HG03139 (cell line): ENCODE results near the gene LIPF.
"Not testable (repeated sequence)": the region's sequence is repeated elsewhere in the genome, so short reads cannot be mapped to it uniquely, and the experiment has no call there.

Experiments
- ATAC-seq: cut with Tn5 transposase; IDR thresholded peaks from one replicate; pipeline ENCODE4 v1.9.1; 2021; ENCODE audit not compliant: unreplicated experiment

Gene LIPF, protein sequence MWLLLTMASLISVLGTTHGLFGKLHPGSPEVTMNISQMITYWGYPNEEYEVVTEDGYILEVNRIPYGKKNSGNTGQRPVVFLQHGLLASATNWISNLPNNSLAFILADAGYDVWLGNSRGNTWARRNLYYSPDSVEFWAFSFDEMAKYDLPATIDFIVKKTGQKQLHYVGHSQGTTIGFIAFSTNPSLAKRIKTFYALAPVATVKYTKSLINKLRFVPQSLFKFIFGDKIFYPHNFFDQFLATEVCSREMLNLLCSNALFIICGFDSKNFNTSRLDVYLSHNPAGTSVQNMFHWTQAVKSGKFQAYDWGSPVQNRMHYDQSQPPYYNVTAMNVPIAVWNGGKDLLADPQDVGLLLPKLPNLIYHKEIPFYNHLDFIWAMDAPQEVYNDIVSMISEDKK

DNA sequence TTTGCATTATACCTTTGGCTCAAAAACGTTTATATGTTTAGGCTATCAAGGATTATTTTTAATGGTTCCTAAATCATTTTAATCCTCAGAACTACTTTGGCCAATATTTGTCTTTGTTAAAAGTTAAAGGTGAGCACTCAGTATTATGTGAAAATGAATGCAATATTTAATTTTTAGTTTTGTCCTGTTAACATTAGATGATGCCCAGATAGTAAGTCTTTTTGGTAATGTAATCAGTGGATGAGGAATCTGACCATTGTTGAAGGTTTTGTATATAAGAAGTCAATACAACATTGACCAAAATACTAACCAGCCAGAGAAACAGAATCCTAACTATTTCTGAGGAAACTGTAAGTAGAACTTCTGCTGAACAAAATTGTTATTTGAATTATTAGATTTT, at the start of gene LIPF:
TSS of gene LIPF (plus strand) at position 301 of the 400 bp plus-strand sequence. CDS start 2,856 bp downstream, outside the sequence.
- ATAC-seq: no peak

DNA sequence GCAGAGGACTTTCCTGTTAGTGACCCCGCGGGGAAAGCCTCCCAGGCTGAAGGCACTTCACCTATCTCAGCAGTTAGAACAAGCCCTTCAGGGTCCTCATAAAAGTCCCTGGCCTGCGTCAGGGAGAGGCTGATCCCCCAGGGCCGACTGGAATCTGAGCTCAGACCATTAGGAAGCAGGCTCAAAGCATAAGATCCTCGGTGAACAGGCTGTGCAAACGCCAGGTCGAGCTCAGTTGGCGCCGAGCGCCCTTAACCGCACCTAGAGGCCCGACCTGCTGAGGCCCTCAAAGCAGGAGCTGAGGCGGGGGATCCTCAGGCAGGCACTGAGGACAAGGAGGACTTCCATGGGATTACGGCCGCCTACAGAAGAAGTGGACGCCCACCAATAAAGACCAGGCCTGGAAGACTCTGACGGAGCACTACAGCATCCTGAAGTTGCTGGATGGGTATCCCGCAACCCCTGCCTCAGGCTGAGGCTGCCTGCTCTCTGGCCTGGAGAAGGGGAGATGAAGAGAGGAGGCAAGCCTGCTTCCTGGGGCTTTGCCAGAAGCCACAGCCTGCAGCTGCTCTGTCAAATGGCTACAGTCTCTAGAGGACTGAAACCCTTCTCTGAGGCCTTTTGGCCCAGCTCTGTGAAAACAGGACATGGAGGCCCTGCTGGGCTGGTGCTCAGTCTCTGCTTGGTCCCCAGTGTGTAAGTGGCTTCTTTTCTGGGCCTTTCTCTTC, 47.8 kb upstream of the LIPF start:
- ATAC-seq: no peak

DNA sequence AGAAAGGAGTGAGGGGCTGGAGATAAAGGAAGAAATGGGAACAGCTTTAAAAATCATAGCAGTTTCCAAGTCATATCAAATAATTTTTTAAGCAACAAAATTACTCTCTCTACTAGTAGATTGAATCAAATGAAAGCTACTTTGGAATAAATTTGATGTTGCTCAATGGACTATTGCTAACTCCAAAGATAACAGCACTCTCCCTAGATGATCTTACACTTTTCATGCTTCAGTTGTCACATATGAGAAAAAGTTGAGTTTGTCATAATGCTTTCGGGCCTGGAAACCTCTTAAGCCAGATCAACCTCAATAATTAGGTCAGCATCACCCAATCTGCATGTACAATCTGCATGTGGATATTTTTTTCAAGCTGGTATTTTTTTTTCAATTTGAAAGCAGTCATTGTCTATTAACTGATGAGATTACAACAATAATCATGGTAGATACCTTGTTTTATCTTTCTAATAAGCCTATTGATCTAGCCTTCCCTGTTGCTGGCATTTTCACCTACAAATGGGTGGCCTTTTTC, 46.4 kb upstream of the LIPF start:
- ATAC-seq: no peak

DNA sequence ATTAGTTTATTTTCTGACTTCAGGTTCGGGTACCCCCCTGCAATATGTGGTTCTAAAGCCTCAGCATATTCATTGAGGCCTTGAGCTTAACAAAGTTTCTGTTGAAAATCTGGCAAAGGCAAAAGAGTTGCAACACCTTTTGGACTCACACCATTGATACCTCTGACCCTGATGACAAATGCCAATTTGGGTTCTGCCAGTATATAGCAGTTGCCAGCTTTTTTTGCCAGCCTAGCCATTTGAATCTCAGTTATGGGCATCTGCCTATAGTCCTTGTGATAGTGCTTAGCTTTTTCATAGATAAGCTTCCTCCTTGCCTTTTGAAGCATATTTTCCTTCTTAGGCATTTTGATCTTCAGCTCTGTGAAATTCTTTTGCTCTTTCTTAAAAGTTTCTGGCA, 45.7 kb upstream of the LIPF start:
- no peak for ATAC-seq

DNA sequence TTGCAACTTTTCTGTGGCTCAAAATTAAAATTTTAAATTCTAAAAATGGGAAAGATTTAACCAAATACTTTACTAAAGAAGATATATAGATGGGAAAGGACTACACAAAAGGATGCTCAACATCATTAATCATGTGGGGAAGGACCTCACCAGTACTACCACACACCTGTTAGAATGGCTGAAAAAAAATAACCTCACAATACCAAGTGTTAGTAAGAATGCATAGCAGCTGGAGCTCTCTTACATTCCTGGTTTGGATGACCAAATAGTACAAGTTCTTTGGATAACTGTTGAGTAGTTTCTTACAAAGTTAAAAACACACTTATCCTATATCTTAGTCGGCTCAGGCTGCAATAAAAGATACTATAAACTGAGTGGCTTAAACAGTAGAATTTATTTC, 43.8 kb upstream of the LIPF start:
- no peak for ATAC-seq

DNA sequence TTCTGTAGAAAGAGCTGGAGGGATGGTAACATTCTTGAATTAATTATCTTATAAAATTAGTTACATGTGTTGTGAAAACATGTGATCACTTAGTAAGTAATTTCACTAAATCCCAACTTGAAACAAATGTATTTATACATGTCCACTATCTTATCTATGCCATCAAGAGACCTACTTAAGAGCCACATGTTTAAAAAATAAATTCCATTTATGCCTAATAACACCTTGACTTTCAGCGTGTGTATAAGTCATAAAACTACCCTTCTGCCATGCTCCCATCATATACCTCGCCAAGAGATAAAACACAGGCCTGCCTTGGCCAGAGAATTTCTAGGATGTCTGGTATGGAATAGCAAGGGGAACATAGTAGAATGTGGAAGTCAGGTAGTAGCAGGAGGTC, 40.4 kb upstream of the LIPF start:
- ATAC-seq: no peak

DNA sequence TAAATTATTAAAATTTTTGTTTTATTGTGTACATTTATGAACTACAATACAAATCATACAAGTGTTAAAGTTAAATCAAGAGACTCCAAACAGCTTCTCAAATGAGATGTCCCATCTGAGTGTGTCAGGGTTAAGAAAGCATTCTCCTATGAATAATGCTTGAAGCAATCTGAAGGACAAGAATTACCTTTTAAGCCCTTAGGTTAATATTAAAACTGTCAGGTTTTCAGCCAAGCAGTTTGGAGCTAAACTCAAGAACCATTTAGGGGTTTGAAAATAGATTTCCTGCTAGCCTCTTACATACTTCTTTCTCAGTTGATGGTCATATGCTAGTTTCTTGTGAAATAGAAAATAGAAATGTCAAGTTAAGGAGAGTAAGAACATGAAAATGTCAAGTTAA, 39.4 kb upstream of the LIPF start:
- ATAC-seq: no peak

DNA sequence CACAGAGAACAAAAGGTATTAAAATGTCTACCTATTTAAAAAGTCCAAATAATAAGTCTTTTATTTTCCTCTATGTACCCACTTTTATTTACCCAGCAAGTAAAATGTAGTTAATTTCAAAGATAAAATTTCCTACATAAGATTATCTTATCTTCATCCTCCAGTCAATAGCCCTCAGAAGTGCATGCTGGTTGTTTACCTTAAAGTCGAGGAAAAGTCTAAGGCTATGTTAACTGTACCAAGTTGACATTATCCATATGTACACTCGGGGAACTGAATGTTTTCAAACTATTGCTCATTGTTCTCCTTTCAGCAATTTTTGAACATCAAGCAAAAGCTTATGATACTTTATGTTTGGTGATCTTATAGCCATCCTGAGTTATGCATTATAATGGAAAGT, 24.1 kb upstream of the LIPF start:
- no peak for ATAC-seq

DNA sequence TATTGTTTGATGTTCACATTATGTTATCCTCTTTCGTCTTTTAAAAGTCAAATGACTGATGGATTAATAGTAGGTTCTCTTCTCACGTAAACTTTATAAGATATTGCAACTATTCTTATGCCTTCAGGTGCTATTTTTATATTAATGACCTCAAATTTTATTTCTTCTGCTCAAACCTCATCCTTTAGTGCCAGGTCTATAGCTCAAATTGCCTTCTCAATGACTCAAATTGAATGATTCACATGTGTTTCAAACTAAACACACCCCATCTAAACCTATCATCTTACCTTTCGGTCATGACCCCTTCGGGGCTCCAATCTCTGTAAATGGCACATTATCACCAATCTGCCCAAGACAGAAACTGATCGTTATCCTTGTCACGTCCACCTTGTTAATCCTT, 22.0 kb upstream of the LIPF start:
- no peak for ATAC-seq

DNA sequence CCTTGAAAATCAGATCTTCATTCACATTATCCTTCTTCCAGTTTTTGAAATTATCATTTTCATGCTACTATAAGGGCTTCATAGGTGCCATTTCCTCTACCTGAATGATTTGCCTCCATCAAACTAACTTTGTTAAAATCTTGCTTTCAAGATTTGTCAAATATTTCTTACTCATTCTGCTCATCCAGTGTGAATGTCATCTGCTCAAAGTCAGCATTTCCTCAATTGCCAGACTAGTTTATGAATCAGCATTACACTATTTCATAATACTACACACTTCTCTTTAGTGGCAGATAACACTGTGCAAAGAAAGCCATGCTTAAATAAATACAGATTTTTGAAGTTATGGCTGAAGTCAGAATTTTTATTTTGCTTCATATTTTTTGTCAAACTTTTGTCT, 21.3 kb upstream of the LIPF start:
- no peak for ATAC-seq

DNA sequence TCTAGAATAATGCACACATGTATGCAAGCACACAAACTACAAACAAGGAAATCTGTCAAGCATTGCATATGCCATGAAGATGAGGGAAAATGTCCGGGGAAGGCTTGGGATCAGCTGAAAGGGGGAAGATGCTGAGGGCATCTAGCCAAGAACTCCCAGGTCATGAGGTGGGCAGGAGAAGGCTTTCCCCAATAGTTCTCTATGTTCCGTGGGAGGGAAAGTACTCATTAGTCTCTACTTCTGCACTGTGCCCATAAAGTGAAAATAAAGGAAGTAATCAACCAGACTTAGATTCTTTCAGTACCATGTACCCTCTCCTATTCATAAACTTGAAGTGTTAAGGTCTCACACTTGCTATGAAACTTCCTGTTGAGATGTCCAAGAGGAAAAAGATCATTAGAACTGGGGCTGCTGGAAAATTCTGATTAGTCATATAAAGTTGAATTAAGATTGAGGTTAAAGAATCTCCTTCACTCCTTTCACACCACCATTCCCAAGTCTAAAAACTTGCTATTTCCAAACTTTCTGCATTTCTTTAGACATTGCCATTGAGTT, 17.1 kb upstream of the LIPF start:
- ATAC-seq: no peak

DNA sequence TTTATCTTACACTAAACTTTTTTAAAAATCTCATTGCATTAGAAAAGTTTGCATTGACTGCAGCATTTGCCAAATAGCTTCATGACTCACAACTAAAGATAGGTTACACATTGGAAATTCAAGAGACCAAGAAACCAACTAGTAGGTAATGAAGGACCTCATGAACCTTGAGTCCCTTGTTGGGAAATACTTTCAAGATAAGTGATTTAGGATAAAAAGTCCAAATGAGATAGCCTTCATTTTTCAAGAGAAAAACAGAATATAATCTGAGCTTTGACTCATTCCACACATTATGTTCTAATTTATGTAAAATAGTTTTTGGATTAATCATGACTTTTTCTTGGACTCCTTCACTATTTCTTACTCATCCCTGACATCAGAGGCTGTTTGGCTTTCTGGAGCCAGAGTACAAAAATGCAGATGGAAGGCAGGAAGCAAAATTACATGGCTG, 13.1 kb upstream of the LIPF start:
- no peak for ATAC-seq

DNA sequence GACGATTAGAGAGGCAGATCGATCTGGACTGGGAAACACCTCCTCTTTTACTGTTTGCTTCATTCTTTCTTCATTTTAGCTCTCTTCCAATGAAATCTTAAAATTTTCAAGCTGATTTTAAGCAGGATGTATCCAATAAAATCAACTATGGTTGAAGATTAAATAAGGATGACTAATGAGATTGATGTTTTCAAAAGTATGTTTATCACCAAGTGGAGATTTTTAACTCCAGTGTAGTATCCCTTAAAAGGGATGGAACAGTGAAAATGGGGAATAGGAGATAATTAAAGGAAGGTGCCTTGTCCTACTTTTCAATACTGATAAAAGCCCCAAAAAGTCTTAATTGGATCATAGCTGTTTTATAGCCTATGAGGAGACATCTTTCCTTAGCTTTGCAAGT, 11.6 kb upstream of the LIPF start:
- ATAC-seq: no peak

DNA sequence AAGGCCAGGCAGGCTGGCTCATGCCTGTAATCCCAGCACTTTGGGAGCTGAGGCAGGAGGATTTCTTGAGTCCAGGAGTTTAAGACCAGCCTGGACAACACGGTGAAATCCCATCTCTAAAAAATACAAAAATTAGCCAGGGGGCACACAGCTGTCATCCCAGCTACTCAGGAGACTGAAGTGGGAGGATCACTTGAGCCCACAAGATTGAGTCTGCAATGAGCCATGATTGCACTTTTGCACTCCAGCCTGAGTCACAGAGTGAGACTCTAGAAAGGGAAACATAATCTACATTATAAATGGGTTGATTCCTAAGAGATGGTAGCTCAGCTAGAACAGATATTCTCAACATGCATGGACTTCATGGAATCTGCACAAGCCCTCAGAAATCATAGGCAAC, 6.3 kb upstream of the LIPF start:
- ATAC-seq: no peak

DNA sequence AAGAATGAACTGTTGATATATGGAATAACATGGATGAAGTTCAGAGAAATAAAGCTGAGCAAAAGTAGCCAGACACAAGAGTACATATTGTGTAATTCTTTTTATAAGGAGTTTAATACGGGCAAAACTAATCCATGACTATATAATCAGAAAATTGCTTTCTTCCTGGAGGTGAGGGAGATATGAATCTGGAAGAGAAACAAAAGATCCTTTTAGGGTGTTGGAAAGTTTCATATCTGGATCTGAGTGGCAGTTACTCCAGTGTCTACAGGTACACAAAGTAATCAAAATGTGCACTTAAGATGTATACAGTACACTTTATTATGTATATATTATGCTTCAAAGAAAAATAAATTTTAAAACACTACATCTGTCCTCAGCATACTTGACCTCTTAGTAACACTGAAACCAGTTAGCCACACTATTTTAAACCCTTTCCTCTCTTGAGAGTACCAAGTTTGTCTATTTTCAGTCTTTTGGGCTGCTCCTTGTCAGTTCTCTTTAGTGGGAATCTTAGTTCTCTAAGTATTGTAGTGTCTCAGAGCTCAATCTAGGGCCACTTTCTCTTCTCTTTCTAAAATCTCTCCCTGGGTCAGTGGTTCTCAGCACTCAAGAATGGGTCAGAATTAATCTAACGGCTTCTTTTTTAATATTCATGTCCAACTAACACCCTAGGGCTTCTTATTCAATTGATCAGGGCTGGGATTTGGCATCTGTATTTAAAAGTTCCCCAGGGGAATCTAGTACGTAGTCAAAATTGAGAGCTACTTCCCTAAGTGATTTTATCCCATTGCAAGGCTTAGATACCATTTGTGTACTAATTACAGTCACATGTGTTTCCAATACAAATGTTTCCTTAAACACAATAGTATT, 4.3 kb upstream of the LIPF start:
- no peak for ATAC-seq

DNA sequence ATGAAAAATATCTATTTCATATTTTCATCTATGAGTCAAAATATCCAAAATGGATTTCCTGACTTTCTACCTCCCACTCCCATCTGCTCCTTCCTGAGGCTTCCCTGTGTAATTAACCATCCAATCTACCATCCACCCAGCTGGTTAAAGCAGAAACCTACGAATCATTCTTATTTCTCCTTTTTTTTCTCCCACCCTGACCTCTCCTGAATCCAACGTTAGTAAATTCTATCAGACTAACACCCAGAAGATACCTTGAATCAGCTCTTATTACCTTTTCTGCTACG, 3.7 kb upstream of the LIPF start:
- no peak for ATAC-seq

DNA sequence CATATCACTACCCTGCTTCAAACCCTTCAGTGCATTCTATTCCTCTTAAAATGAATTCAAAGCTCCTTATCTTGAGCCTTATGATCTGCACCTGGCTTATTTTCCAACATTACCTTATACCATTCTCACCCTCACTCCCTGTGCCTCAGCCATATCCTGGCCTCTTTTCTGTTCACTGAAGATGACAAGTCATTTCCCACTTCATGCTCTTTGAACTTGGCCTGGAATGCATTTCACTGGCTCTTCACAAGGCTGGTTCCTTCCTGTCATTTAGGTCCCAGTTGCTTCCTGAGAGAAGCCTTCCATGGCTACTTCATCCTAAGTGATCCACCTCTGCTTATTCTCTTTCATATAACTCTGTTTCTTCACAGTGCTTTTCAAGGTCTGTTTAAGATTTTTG, 3.2 kb upstream of the LIPF start:
- no peak for ATAC-seq

DNA sequence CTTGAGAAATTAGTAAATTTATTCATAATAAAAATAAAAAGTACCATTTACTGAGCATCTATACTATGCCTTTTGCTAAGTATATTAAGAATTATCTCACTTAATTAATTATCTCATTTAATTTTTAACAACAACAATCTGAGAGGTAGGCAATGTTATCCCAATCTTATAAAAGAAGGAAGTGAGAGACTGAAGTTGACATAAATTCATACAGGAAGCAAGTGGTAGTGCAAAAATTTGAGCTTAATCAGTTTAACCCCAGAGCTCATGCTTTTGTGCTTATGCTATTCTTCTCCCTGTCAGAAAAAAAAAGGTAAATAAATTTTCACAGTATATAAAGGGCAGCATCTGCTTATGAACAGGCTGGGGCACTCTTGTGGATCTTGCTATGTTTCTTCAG, 2.7 kb upstream of the LIPF start:
- no peak for ATAC-seq

DNA sequence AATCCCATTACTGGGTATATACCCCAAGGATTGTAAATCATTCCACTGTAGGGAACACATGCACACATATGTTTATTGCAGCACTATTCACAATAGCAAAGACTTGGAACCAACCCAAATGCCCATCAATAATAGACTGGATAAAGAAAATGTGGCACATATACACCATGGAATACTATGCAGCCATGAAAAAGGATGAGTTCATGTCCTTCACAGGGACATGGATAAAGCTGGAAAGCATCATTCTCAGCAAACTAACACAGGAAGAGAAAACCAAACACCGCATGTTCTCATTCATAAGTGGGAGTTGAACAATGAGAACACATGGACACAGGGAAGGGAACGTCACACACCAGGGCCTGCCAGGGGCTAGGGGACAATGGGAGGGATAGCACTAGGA, 1.1 kb upstream of the LIPF start:
- not testable (repeated sequence) for ATAC-seq

DNA sequence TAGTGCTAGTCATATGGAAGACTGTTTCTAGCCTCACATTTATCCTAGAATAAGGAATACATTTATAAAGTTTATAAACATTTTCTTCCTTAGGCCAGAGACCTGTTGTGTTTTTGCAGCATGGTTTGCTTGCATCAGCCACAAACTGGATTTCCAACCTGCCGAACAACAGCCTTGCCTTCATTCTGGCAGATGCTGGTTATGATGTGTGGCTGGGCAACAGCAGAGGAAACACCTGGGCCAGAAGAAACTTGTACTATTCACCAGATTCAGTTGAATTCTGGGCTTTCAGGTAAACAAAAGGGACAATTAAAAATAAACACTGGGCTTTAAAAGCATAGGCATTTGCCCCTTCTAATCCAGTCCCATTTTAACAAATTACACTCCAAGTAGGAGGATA, 4.2 kb downstream of the LIPF start:
- no peak for ATAC-seq

DNA sequence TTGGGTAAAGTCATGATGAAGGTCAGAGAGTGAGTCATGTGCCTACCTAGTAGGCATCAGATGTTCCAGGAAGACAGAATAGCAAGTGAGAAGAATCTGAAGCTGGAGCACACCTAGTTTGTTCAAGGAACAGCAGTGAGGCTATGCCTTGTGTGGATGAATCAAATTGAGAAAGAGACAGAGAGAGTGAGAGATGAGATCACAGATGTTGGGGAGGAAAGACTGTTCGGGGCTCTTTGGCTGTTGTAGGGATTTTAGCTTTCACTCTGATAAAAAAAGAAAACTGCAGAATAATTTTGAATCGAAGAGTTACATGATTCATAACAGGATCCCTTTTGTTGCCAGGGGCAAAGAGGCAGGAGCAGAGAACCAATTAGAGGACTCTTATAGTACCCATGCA, 6.3 kb downstream of the LIPF start:
- ATAC-seq: no peak
